Measurements from ENCODE around the gene LEO1. TPM values are rescaled to one million over a fixed set of nuclear protein-coding genes. Genes with fewer than 3 reads are reported as not detected.

LEO1 gene
- total and polyA plus RNA-seq, 2 experiments from 2014 or later = 28.1 to 36.0 TPM

DNA sequence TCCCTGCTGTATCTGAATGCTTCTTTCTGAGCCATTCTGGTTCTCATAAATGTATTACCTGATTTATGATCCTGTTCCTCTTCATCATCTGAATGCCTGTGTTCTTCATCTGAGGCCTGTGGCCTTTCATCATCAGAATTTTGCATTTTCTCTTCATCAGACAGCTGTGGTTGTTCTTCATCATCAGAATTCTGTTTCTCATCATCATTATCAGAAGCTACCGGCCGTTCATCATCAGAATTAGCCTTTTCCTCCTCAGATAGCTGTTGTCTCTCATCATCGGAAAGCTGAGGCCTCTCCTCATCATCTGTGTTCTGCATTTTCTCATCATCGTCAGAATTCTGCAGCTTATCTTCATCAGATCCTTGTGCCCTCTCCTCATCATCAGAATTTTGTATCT lies 5.9 kb downstream of the LEO1 start:
- Histone ChIP-seq H3K4me3 (no peak overlapping the region), H3K9me3 (ENCODE audit: low read depth) (no peaks in the 10 kb centered on the region), H3K4me1 (ENCODE audit: insufficient read depth) (peaks cover 8% of the 10 kb centered on the region), H3K9me2 (ENCODE audit: insufficient read depth) (no peaks in the 10 kb centered on the region), H2AFZ (no peak overlapping the region), H4K20me1 (ENCODE audit: insufficient read depth) (0 out of 2 replicates have a peak, but pooled peaks cover 6% of the 10 kb centered on the region), H3K9ac (no peak overlapping the region), H3K79me2 (ENCODE audit: insufficient read depth) (peaks cover 95% of the 10 kb centered on the region), H3K27me3 (replicated peaks; ENCODE audit: insufficient read depth) (no peaks in the 10 kb centered on the region), H3K27ac (no peak overlapping the region), H3F3A (ENCODE audit: insufficient read depth) (0 out of 2 replicates have a peak, but pooled peaks cover 7% of the 10 kb centered on the region), H3K36me3 (ENCODE audit: low read depth) (0 out of 2 replicates have a peak, but pooled peaks cover 7% of the 10 kb centered on the region), H3K4me2 (ENCODE audit: unreplicated experiment) (no peak overlapping the region)
- in situ Hi-C loops (cut with MboI) = no loop called here
- DNase-seq = no peak
- WGBS, 2 experiments (ENCODE audit: low coverage in 1 of 2, low lambda C conversion rate in 2 of 2, missing lambda C conversion rate in 2 of 2) = 38 to 40% methylated on average over 4 of the region's 4 CpGs
- TF ChIP-seq EZH2 (IDR thresholded peaks at IDR 0.05; ENCODE audit: insufficient read depth, poor library complexity, severe bottlenecking) (no peak), EZH2phosphoT487 (IDR thresholded peaks at IDR 0.05; ENCODE audit: insufficient read depth, low read depth) (no peak)

- H3K9ac ChIP-seq = no peak overlapping the region
- H3F3A ChIP-seq (ENCODE audit: insufficient read depth) = no peaks in the 10 kb centered on the region
- H4K20me1 ChIP-seq (ENCODE audit: insufficient read depth) = no peaks in the 10 kb centered on the region
- no peak for TF ChIP-seq EZH2 (IDR thresholded peaks at IDR 0.05; ENCODE audit: insufficient read depth, poor library complexity, severe bottlenecking)
- TF ChIP-seq EZH2phosphoT487 (IDR thresholded peaks at IDR 0.05; ENCODE audit: insufficient read depth, low read depth) = no peak
- peaks cover 58% of the 10 kb centered on the region for H3K36me3 ChIP-seq (ENCODE audit: low read depth)
- 0 out of 2 replicates have a peak, but pooled peaks cover 7% of the 10 kb centered on the region for H3K79me2 ChIP-seq (ENCODE audit: insufficient read depth)
- no peak for DNase-seq
- H3K9me2 ChIP-seq (ENCODE audit: insufficient read depth) = no peaks in the 10 kb centered on the region
- H3K4me1 ChIP-seq (ENCODE audit: insufficient read depth) = no peaks in the 10 kb centered on the region
- no peak overlapping the region for H2AFZ ChIP-seq
- H3K4me2 ChIP-seq (ENCODE audit: unreplicated experiment) = no peak overlapping the region
- 88 to 92% methylated on average over 3 of the region's 3 CpGs for WGBS, 2 experiments (ENCODE audit: low coverage in 1 of 2, low lambda C conversion rate in 2 of 2, missing lambda C conversion rate in 2 of 2)
- in situ Hi-C loops (cut with MboI) = no loop called here
- H3K27me3 ChIP-seq (replicated peaks; ENCODE audit: insufficient read depth) = no peaks in the 10 kb centered on the region
- no peaks in the 10 kb centered on the region for H3K9me3 ChIP-seq (ENCODE audit: low read depth)
- no peak overlapping the region for H3K4me3 ChIP-seq
- no peak overlapping the region for H3K27ac ChIP-seq
These were observed 16.1 kb downstream of the LEO1 start for GRCh38 chr15:51955504-51955903.

- H4K20me1 ChIP-seq (ENCODE audit: insufficient read depth) = no peaks in the 10 kb centered on the region
- H3K9me3 ChIP-seq (ENCODE audit: low read depth) = no peaks in the 10 kb centered on the region
- H3K9ac ChIP-seq = no peak overlapping the region
- in situ Hi-C loops (cut with MboI) = no loop called here
- H3K4me3 ChIP-seq = no peak overlapping the region
- no peaks in the 10 kb centered on the region for H3K27me3 ChIP-seq (replicated peaks; ENCODE audit: insufficient read depth)
- H3K9me2 ChIP-seq (ENCODE audit: insufficient read depth) = no peaks in the 10 kb centered on the region
- no peaks in the 10 kb centered on the region for H3K79me2 ChIP-seq (ENCODE audit: insufficient read depth)
- no peak for TF ChIP-seq EZH2phosphoT487 (IDR thresholded peaks at IDR 0.05; ENCODE audit: insufficient read depth, low read depth)
- TF ChIP-seq EZH2 (IDR thresholded peaks at IDR 0.05; ENCODE audit: insufficient read depth, poor library complexity, severe bottlenecking) = no peak
- peaks cover 66% of the 10 kb centered on the region for H3K36me3 ChIP-seq (ENCODE audit: low read depth)
- H3K4me1 ChIP-seq (ENCODE audit: insufficient read depth) = no peaks in the 10 kb centered on the region
- WGBS, 2 experiments (ENCODE audit: low coverage in 1 of 2, low lambda C conversion rate in 2 of 2, missing lambda C conversion rate in 2 of 2) = 89 to 95% methylated on average over 3 of the region's 3 CpGs
- H3F3A ChIP-seq (ENCODE audit: insufficient read depth) = 0 out of 2 replicates have a peak, but pooled peaks cover 14% of the 10 kb centered on the region
- DNase-seq = no peak
- no peak overlapping the region for H2AFZ ChIP-seq
- no peak overlapping the region for H3K27ac ChIP-seq
- no peak overlapping the region for H3K4me2 ChIP-seq (ENCODE audit: unreplicated experiment)
These were observed 18.8 kb downstream of the LEO1 start for GRCh38 chr15:51952805-51953204.

DNA sequence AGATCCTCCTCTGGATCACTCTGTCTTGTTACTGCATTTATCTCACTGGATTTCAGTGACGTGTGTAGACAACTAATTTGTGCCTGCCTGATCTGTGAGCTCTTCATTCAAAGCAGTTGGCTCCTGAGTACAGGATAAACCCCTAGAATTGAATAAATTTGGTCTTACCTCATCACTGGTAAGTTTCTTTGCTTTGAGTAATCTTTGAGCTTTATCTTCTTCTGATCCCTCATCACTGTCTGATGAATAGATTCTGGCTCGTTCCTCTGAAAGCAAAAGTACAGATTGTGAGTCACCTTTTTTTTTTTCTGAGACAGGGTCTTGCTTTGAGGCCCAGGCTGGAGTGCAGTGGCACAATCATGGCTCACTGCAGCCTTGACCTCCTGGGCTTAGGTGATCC lies 24.5 kb downstream of the LEO1 start:
- H3K27me3 ChIP-seq (replicated peaks; ENCODE audit: insufficient read depth) = no peaks in the 10 kb centered on the region
- no peaks in the 10 kb centered on the region for H4K20me1 ChIP-seq (ENCODE audit: insufficient read depth)
- no peaks in the 10 kb centered on the region for H3K4me1 ChIP-seq (ENCODE audit: insufficient read depth)
- no peak overlapping the region for H2AFZ ChIP-seq
- DNase-seq = no peak
- no peak overlapping the region for H3K4me2 ChIP-seq (ENCODE audit: unreplicated experiment)
- H3K9me3 ChIP-seq (ENCODE audit: low read depth) = no peaks in the 10 kb centered on the region
- H3F3A ChIP-seq (ENCODE audit: insufficient read depth) = peaks cover 19% of the 10 kb centered on the region; the same call in 1 of the 2 replicates
- H3K4me3 ChIP-seq = no peak overlapping the region
- peaks cover 51% of the 10 kb centered on the region for H3K36me3 ChIP-seq (ENCODE audit: low read depth)
- H3K79me2 ChIP-seq (ENCODE audit: insufficient read depth) = 0 out of 2 replicates have a peak, but pooled peaks cover 15% of the 10 kb centered on the region
- no peak for TF ChIP-seq EZH2phosphoT487 (IDR thresholded peaks at IDR 0.05; ENCODE audit: insufficient read depth, low read depth)
- TF ChIP-seq EZH2 (IDR thresholded peaks at IDR 0.05; ENCODE audit: insufficient read depth, poor library complexity, severe bottlenecking) = no peak
- H3K27ac ChIP-seq = no peak overlapping the region
- 57 to 77% methylated on average over 2 of the region's 2 CpGs for WGBS, 2 experiments (ENCODE audit: low coverage in 1 of 2, low lambda C conversion rate in 2 of 2, missing lambda C conversion rate in 2 of 2)
- no peak overlapping the region for H3K9ac ChIP-seq
- in situ Hi-C loops (cut with MboI) = no loop called here
- H3K9me2 ChIP-seq (ENCODE audit: insufficient read depth) = no peaks in the 10 kb centered on the region

DNA sequence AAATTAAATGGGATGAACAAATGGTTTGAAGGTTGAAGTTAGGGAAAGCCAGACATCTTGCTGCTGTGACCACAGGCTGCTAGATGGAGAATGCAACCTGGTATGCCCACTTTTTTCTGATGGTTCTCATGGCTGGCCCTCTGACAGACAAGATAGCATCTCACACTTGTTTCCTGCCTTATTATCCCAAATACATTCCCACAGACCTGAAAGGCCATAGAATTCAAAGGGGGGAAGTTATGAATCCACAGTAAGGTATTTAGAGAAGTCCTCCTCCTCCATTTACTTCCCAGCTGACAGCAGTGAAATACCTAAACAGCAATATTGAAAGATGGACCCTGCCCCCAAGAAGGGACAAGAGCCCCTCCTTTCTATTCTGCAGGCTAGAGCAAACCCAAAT lies 32.4 kb downstream of the LEO1 start:
- no peaks in the 10 kb centered on the region for H3K27me3 ChIP-seq (replicated peaks; ENCODE audit: insufficient read depth)
- peaks cover 11% of the 10 kb centered on the region; the same call in 1 of the 2 replicates for H3F3A ChIP-seq (ENCODE audit: insufficient read depth)
- H3K4me2 ChIP-seq (ENCODE audit: unreplicated experiment) = no peak overlapping the region
- no peaks in the 10 kb centered on the region for H3K4me1 ChIP-seq (ENCODE audit: insufficient read depth)
- no peaks in the 10 kb centered on the region for H3K9me3 ChIP-seq (ENCODE audit: low read depth)
- TF ChIP-seq EZH2 (IDR thresholded peaks at IDR 0.05; ENCODE audit: insufficient read depth, poor library complexity, severe bottlenecking) (no peak), EZH2phosphoT487 (IDR thresholded peaks at IDR 0.05; ENCODE audit: insufficient read depth, low read depth) (no peak)
- no peak overlapping the region for H3K9ac ChIP-seq
- no peak overlapping the region for H3K4me3 ChIP-seq
- in situ Hi-C loops (cut with MboI) = no loop called here
- H2AFZ ChIP-seq = no peak overlapping the region
- no peaks in the 10 kb centered on the region for H4K20me1 ChIP-seq (ENCODE audit: insufficient read depth)
- no peaks in the 10 kb centered on the region for H3K9me2 ChIP-seq (ENCODE audit: insufficient read depth)
- DNase-seq = no peak
- H3K27ac ChIP-seq = no peak overlapping the region
- peaks cover 23% of the 10 kb centered on the region; the same call in 1 of the 2 replicates for H3K79me2 ChIP-seq (ENCODE audit: insufficient read depth)
- no peaks in the 10 kb centered on the region; the same call in 1 of the 2 replicates for H3K36me3 ChIP-seq (ENCODE audit: low read depth)

Data from GM23248 (cell line).